Psoas muscle (tissue), 8 donors: Measurements from ENCODE around the gene PEPD. TPM values are rescaled to one million over a fixed set of nuclear protein-coding genes. Genes with fewer than 3 reads are reported as not detected.
A peak's percentile ranks its signal among the peaks of the same experiment; 100 is the strongest.

Experiments used
- ATAC-seq, 4 donors: fragments of 200-7000 bp; cut with Tn5 transposase; one replicate each; pipeline ENCODE4 v1.9.1; 2020; ENCODE audit warnings: moderate library complexity in 3 of 4, mild to moderate bottlenecking in 2 of 4
- DNase-seq, 2 donors: peaks; one replicate each; pipeline ENCODE4 v3.0.0-alpha.2; 2020
- H3K27ac ChIP-seq: fragments of 200-600 bp; one replicate; pipeline ENCODE4 v1.8.0; 2022
- H3K27me3 ChIP-seq, 3 donors: fragments of 200-600 bp in 1 of 3; one replicate each; pipeline versions ENCODE4 v1.6.1 to v1.8.0; 2013 to 2022; ENCODE audit warnings: low read length in 2 of 3, mild to moderate bottlenecking in 2 of 3, moderate library complexity in 1 of 3; ENCODE audit not compliant: insufficient read depth in 3 of 3
- H3K36me3 ChIP-seq, 2 donors: fragments of 200-600 bp in 1 of 2; one replicate each; pipeline versions ENCODE4 v1.6.1 to v1.8.0; 2013 to 2022; ENCODE audit warnings: low read depth in 1 of 2, mild to moderate bottlenecking in 1 of 2, moderate library complexity in 1 of 2; ENCODE audit not compliant: insufficient read depth in 1 of 2
- H3K4me1 ChIP-seq: fragments of 200-600 bp; one replicate; pipeline ENCODE4 v1.8.0; 2022
- H3K4me3 ChIP-seq: fragments of 200-600 bp; one replicate; pipeline ENCODE4 v1.8.0; 2022; ENCODE audit warnings: mild to moderate bottlenecking
- H3K9me3 ChIP-seq: fragments of 200-600 bp; one replicate; pipeline ENCODE4 v1.8.0; 2022
- WGBS, 3 donors: extraction: QIAGEN DNeasy Blood & Tissue Kit; methylation state at CpG; one replicate each; pipeline versions ENCODE4 v1.1.6 to v1.1.7; 2013; 5-methylcytosine and 5-hydroxymethylcytosine counted together
- intact Hi-C, 2 donors: fragments of 100-400 bp; cut with DNase I; formaldehyde crosslinking; loops; one replicate each; pipeline versions ENCODE4 v1.11.0 to v1.14.2; 2022
- polyA plus RNA-seq, 3 donors: library from polyadenylated mRNA; stranded (reverse); fragments of 200-250 nt; gene quantifications; one replicate each; pipeline ENCODE4 v1.2.3, GENCODE V29; 2013
- total RNA-seq, 4 donors: library from RNA; stranded (reverse); fragmentation: NEBNext Ultra II Directional in 2 of 4; extraction: Animal tissue kit (Norgen Biotek cat#: 25700) in 2 of 4; gene quantifications; one replicate each; pipeline versions ENCODE4 v1.2.1 to v1.2.4, GENCODE V29; 2021 to 2023
- TF ChIP-seq, protein P1 (sequence below): fragments of 200-600 bp; IDR thresholded peaks from one replicate; pipeline ENCODE4 v1.8.0; 2022; ENCODE audit warnings: antibody characterized with exemption
- donor health status: healthy with polysubstance abuse.
- donor health status: DM: no; HTN: no; CAD: no; lungs with moderate emphysema.
- donor health status: Bipolar disorder and iron deficiency.
- donor health status: healthy.
- donor health status: DM: yes; HTN: yes; CAD: no.
- donor health status: DM: no; HTN: no; CAD: no.
- donor health status: DM: no; HTN: no; CAD: no.
- donor health status: DM: yes; HTN: yes; CAD: no.

The PEPD gene
- total and polyA plus RNA-seq, 7 donors = 26.3 to 40.2 (median 35.1) TPM

DNA sequence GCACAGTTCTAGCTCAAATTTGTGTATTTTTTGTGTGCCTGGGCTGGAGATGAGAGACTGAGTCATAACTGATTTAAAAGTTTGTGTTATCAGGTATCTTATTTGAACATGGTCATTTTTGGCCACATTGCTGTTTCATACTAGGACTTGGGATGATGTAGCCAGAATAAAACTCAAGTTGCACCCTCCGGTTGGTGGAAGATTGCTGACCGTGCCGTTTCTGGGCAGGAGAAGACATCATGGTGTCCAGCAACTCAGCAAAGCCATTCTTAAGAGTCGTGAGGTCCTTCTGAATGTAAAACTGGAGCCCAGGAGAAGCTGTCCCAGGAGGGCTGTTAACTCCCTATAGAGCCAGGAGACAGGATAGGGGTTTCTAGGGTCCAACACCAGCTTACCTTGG, 140.5 kb downstream of the PEPD start:
- 73 to 77% (median 76%) methylated on average over 4 of the region's 4 CpGs for WGBS, 3 donors
- TF ChIP-seq, protein P1, sequence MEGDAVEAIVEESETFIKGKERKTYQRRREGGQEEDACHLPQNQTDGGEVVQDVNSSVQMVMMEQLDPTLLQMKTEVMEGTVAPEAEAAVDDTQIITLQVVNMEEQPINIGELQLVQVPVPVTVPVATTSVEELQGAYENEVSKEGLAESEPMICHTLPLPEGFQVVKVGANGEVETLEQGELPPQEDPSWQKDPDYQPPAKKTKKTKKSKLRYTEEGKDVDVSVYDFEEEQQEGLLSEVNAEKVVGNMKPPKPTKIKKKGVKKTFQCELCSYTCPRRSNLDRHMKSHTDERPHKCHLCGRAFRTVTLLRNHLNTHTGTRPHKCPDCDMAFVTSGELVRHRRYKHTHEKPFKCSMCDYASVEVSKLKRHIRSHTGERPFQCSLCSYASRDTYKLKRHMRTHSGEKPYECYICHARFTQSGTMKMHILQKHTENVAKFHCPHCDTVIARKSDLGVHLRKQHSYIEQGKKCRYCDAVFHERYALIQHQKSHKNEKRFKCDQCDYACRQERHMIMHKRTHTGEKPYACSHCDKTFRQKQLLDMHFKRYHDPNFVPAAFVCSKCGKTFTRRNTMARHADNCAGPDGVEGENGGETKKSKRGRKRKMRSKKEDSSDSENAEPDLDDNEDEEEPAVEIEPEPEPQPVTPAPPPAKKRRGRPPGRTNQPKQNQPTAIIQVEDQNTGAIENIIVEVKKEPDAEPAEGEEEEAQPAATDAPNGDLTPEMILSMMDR = no peak
- no peak overlapping the region for H3K27ac ChIP-seq
- no peak for DNase-seq
- no peaks in the 10 kb centered on the region for H3K27me3 ChIP-seq
- intact Hi-C loops = no loop called here
- no peak overlapping the region for H3K4me3 ChIP-seq
- no peak for ATAC-seq
- H3K9me3 ChIP-seq = no peaks in the 10 kb centered on the region
- peaks cover 54% of the 10 kb centered on the region for H3K4me1 ChIP-seq
- peaks cover 0 to 29% of the 10 kb centered on the region in 2 donors for H3K36me3 ChIP-seq

DNA sequence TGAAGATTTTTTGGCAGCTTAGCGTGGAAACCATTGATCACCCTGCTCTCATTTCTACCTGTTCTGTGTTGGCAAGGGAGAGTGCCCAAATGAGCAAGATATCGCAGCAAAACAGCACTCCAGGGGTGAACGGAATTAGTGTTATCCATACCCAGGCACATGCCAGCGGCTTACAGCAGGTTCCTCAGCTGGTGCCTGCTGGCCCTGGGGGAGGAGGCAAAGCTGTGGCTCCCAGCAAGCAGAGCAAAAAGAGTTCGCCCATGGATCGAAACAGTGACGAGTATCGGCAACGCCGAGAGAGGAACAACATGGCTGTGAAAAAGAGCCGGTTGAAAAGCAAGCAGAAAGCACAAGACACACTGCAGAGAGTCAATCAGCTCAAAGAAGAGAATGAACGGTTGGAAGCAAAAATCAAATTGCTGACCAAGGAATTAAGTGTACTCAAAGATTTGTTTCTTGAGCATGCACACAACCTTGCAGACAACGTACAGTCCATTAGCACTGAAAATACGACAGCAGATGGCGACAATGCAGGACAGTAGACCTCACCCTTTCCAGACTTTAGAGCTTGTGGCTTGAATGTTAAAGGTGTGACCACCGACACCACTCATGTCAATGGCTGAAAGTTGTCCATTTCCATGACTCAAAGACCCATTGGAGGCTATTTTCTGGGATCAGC, 142.3 kb downstream of the PEPD start:
- Histone ChIP-seq H3K27ac (no peak overlapping the region), H3K4me1 (peaks cover 58% of the 10 kb centered on the region), H3K36me3 (peaks cover 0 to 29% of the 10 kb centered on the region in 2 donors), H3K27me3 (no peaks in the 10 kb centered on the region), H3K4me3 (no peak overlapping the region), H3K9me3 (no peaks in the 10 kb centered on the region)
- ATAC-seq (no peak), DNase-seq (no peak)
- TF ChIP-seq, protein P1 = no peak
- intact Hi-C loops = no loop called here
- 92 to 93% (median 93%) methylated on average over 16 of the region's 16 CpGs for WGBS, 3 donors

DNA sequence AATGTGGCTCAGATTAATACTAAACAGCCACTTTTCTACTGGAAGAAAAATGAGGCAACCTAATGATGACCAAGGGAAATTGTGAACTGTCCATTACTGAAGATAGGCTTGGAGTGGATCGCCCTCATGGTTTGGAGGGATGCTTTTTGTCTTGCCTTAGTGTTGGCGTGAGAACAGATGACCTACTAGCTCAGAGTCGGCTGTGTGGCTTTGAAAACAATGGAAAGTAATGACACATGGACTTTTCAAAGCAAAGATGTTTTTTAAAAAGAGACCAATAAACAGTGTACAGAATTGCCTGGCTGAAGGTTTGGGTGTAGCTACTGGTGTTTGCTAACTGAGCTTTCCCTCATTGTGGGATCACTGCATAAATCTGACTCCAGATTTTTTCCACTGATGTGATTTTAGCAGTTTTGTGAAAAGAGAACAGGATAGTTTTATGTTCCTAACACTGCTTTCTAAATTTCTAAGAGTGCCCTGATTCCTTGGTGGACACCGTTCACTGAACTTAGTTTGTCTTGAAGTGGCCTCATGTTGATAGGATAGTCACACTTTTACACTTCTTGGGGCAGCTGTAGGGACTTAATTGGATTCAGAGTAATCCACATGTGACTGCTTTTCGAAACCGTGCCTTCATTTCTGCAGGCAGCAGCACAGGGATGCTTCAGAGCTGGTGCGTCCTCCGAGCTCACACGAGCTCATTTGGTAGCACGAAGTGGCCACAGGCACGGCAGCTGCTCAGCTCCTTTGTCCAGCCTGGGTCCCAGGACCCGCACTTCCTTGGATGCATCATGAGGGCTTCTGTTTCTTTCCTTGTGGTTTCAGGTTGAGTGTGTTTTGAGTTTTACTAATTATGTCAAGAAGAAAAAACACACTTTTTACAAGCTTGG, 143.8 kb downstream of the PEPD start:
- 66 to 71% (median 69%) methylated on average over 12 of the region's 12 CpGs for WGBS, 3 donors
- Histone ChIP-seq H3K9me3 (no peaks in the 10 kb centered on the region), H3K27ac (peak overlapping the region; percentile 33), H3K36me3 (peaks cover 0 to 29% of the 10 kb centered on the region in 2 donors), H3K4me1 (peaks cover 58% of the 10 kb centered on the region), H3K4me3 (no peak overlapping the region), H3K27me3 (no peaks in the 10 kb centered on the region)
- ATAC-seq = no peak
- TF ChIP-seq, protein P1 = no peak
- intact Hi-C loops = no loop called here
- DNase-seq = no peak

DNA sequence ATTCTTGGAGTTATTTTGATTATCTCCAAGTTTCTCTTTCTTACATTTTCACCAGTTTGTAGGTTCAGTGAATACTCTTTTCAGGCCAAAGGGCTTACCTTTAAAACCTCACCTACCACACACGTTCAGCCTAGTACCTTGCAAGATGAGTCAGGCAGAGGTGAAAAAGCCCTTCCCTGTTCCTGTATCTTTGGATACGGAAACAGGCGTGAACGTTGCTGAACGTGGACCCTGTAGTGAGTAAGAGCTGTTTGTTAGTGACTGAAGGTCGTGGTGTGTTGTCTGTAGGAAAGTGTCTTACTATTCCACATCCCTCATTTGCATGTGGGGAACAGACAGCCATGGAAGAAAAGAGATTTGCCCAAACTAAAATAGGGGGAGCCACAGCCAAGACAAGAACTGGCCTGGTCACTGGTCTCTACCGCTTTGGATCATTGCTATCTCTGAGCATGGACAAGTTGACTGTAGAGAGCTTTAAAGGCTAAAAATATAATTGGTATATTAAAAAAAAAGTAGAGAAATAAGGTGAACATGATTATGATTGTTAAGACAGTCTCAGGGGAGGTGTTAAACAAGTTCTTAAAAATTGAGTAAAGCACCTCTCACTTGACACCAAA, 144.5 kb downstream of the PEPD start:
- Histone ChIP-seq H3K27ac (peak overlapping the region; percentile 97), H3K9me3 (no peaks in the 10 kb centered on the region), H3K27me3 (no peaks in the 10 kb centered on the region), H3K36me3 (peaks cover 0 to 29% of the 10 kb centered on the region in 2 donors), H3K4me1 (peaks cover 56% of the 10 kb centered on the region), H3K4me3 (no peak overlapping the region)
- no peak for ATAC-seq
- TF ChIP-seq, protein P1 = no peak
- DNase-seq = no peak
- WGBS, 3 donors = 73 to 79% (median 77%) methylated on average over 7 of the region's 7 CpGs
- intact Hi-C loops = no loop called here
